Neuron (in vitro differentiated cells): ENCODE data around the gene NUBPL.
A peak's percentile ranks its signal among the peaks of the same experiment; 100 is the strongest.

ENCODE experiments used
- H2AFZ ChIP-seq: one replicate; pipeline ENCODE4 v1.6.1; 2013; ENCODE audit warnings: low read depth, mild to moderate bottlenecking, inconsistent platforms, low read length, moderate library complexity
- H3K27me3 ChIP-seq: one replicate; pipeline ENCODE4 v1.6.1; 2013; ENCODE audit warnings: low read length; ENCODE audit not compliant: insufficient read depth
- H3K36me3 ChIP-seq: one replicate; pipeline ENCODE4 v1.6.1; 2013; ENCODE audit warnings: low read length; ENCODE audit not compliant: insufficient read depth
- H3K4me1 ChIP-seq: one replicate; pipeline ENCODE4 v1.6.1; 2013; ENCODE audit warnings: low read length; ENCODE audit not compliant: insufficient read depth
- H3K4me3 ChIP-seq: 2 replicates; pipeline ENCODE4 v1.5.1; 2013; ENCODE audit warnings: mild to moderate bottlenecking, low read length, moderate library complexity
- H3K9me3 ChIP-seq: one replicate; pipeline ENCODE4 v1.6.1; 2013; ENCODE audit warnings: low read length

The NUBPL gene

GRCh38 chr14:31556191-31556590 is 5.0 kb upstream of the NUBPL start:
- Histone ChIP-seq H3K9me3 (no peaks in the 10 kb centered on the region), H3K27me3 (no peaks in the 10 kb centered on the region), H3K36me3 (no peaks in the 10 kb centered on the region), H3K4me3 (no peak overlapping the region), H3K4me1 (peaks cover 5% of the 10 kb centered on the region), H2AFZ (no peak overlapping the region)

- no peak overlapping the region for H2AFZ ChIP-seq
- H3K4me1 ChIP-seq = peaks cover 17% of the 10 kb centered on the region
- H3K9me3 ChIP-seq = no peaks in the 10 kb centered on the region
- H3K4me3 ChIP-seq = no peak overlapping the region
- no peaks in the 10 kb centered on the region for H3K36me3 ChIP-seq
- H3K27me3 ChIP-seq = no peaks in the 10 kb centered on the region
Measured at GRCh38 chr14:31559939-31560338, 1.3 kb upstream of the NUBPL start.

GRCh38 chr14:31560759-31561154 is 447 bp upstream of the NUBPL start:
- Histone ChIP-seq H3K4me1 (peaks cover 17% of the 10 kb centered on the region), H3K36me3 (peaks cover 3% of the 10 kb centered on the region), H2AFZ (peak overlapping the region; percentile 87), H3K4me3 (peak overlapping the region; percentile 83), H3K27me3 (no peaks in the 10 kb centered on the region), H3K9me3 (no peaks in the 10 kb centered on the region)

GRCh38 chr14:31564194-31564593 is 3.0 kb downstream of the NUBPL start:
- Histone ChIP-seq H3K4me3 (no peak overlapping the region), H2AFZ (no peak overlapping the region), H3K4me1 (peaks cover 12% of the 10 kb centered on the region), H3K9me3 (no peaks in the 10 kb centered on the region), H3K27me3 (no peaks in the 10 kb centered on the region), H3K36me3 (peaks cover 3% of the 10 kb centered on the region)

- Histone ChIP-seq H3K9me3 (no peaks in the 10 kb centered on the region), H3K36me3 (peaks cover 3% of the 10 kb centered on the region), H3K4me3 (no peak overlapping the region), H2AFZ (no peak overlapping the region), H3K4me1 (peaks cover 12% of the 10 kb centered on the region), H3K27me3 (no peaks in the 10 kb centered on the region)
Measured at GRCh38 chr14:31566456-31566855, 5.3 kb downstream of the NUBPL start.

DNA sequence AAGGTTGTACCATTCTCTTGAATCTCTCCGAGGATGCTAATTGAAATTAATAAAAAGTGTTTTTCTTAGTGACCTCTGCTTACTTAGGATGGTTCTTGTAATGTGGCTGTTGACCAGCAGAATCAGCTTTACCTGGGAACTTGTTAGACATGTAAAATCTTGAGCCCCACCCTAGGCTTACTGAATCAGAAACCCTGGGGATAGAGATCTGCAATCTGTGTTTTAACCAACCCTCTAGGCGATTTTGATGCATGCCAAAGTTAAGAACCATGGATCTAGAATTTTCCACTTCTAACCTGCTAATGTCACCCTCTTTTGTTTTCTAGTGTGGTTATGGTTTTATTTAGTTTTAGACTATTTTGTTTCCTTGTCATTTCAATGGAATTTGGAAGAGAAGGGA is 6.5 kb downstream of the NUBPL start:
- H3K4me3 ChIP-seq = no peak overlapping the region
- no peak overlapping the region for H2AFZ ChIP-seq
- H3K36me3 ChIP-seq = peaks cover 3% of the 10 kb centered on the region
- peaks cover 7% of the 10 kb centered on the region for H3K4me1 ChIP-seq
- H3K9me3 ChIP-seq = no peaks in the 10 kb centered on the region
- no peaks in the 10 kb centered on the region for H3K27me3 ChIP-seq

DNA sequence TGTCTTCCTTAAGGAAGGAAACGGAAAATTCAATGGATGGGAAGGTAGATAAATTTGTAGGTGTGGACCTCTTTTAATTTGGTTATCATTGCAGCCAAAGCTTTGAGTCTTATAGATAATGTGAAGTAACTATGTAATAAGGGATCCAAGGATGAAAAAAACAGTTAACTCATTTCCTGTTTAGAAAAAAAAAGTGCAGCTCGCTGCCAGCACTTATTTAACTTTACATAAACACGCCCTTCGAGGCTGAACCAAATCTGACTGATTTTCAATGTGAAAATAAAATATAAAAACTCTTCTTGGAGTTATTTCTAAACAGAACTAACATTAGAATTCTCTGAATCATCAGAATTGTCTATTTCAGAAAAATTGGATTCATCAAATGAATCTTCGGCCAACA is 7.0 kb downstream of the NUBPL start:
- Histone ChIP-seq H2AFZ (no peak overlapping the region), H3K9me3 (no peaks in the 10 kb centered on the region), H3K36me3 (peaks cover 3% of the 10 kb centered on the region)

GRCh38 chr14:31568671-31569070 is 7.5 kb downstream of the NUBPL start:
- no peak overlapping the region for H2AFZ ChIP-seq
- peaks cover 3% of the 10 kb centered on the region for H3K36me3 ChIP-seq
- H3K27me3 ChIP-seq = no peaks in the 10 kb centered on the region
- H3K4me3 ChIP-seq = no peak overlapping the region
- no peaks in the 10 kb centered on the region for H3K4me1 ChIP-seq
- H3K9me3 ChIP-seq = no peaks in the 10 kb centered on the region

More for the DNA sequence above, 7.0 kb downstream of the NUBPL start:
- Histone ChIP-seq H3K4me3 (no peak overlapping the region), H3K27me3 (no peaks in the 10 kb centered on the region), H3K4me1 (peaks cover 2% of the 10 kb centered on the region)

GRCh38 chr14:31572955-31573354 is 11.8 kb downstream of the NUBPL start:
- Histone ChIP-seq H3K4me1 (no peaks in the 10 kb centered on the region), H3K36me3 (peaks cover 9% of the 10 kb centered on the region), H3K27me3 (no peaks in the 10 kb centered on the region), H3K4me3 (no peak overlapping the region), H2AFZ (no peak overlapping the region), H3K9me3 (peaks cover 2% of the 10 kb centered on the region)

DNA sequence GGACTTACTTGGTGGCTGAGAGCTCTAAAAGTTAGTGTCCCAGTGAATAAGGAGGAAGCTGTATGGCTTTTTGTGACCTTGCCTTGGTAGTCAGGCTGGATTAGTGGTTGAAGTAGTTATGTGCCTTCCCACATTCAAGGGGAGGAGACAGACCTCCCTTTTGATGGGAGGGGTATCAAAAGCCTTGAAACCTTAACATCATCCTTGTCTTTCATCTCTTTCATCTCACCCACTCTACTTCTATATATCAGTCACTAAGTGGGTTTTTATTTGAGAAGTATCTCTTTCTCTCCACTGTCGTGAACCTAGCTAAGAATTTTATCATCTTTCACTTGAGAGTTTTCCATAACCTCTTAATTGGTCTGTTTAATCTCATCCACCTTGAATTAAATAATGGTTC is 15.7 kb downstream of the NUBPL start:
- Histone ChIP-seq H3K36me3 (peaks cover 9% of the 10 kb centered on the region), H3K27me3 (no peaks in the 10 kb centered on the region), H3K9me3 (peaks cover 2% of the 10 kb centered on the region), H2AFZ (no peak overlapping the region), H3K4me3 (no peak overlapping the region), H3K4me1 (no peaks in the 10 kb centered on the region)

GRCh38 chr14:31578266-31578665 is 17.1 kb downstream of the NUBPL start:
- H3K4me3 ChIP-seq = no peak overlapping the region
- no peaks in the 10 kb centered on the region for H3K4me1 ChIP-seq
- H3K27me3 ChIP-seq = no peaks in the 10 kb centered on the region
- H3K9me3 ChIP-seq = peaks cover 2% of the 10 kb centered on the region
- H2AFZ ChIP-seq = no peak overlapping the region
- peaks cover 9% of the 10 kb centered on the region for H3K36me3 ChIP-seq

- H2AFZ ChIP-seq = no peak overlapping the region
- no peak overlapping the region for H3K4me3 ChIP-seq
Measured at GRCh38 chr14:31578792-31579501, 17.7 kb downstream of the NUBPL start.

DNA sequence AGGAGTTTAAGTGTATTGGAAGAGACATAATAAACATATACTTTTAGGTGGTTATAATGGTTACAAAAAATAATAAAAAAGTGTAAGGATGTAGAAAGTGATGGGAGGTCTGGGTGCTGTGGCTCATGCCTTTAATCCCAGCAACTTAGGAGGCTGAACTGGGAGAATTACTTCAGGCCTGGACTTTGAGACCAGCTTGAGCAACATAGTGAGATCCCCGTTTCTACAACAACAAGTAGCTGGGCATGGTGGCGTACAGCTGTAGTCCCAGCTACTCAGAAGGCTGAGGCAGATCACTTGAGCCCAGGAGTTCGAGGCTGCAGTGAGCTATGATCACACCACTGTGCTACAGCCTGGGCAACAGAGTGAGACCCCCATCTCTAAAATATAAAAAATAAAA is 19.0 kb downstream of the NUBPL start:
- no peak overlapping the region for H3K4me3 ChIP-seq
- H3K36me3 ChIP-seq = peaks cover 9% of the 10 kb centered on the region
- peaks cover 2% of the 10 kb centered on the region for H3K9me3 ChIP-seq
- no peaks in the 10 kb centered on the region for H3K27me3 ChIP-seq
- H2AFZ ChIP-seq = no peak overlapping the region
- H3K4me1 ChIP-seq = no peaks in the 10 kb centered on the region

More at GRCh38 chr14:31578792-31579501, 17.7 kb downstream of the NUBPL start:
- H3K36me3 ChIP-seq = peaks cover 9% of the 10 kb centered on the region
- H3K9me3 ChIP-seq = peaks cover 2% of the 10 kb centered on the region
- no peaks in the 10 kb centered on the region for H3K27me3 ChIP-seq
- H3K4me1 ChIP-seq = no peaks in the 10 kb centered on the region

- Histone ChIP-seq H3K27me3 (no peaks in the 10 kb centered on the region), H3K4me3 (no peak overlapping the region), H2AFZ (no peak overlapping the region), H3K4me1 (no peaks in the 10 kb centered on the region), H3K9me3 (no peaks in the 10 kb centered on the region), H3K36me3 (no peaks in the 10 kb centered on the region)
Measured at GRCh38 chr14:31582286-31582691, 21.1 kb downstream of the NUBPL start.
